Heart left ventricle (tissue), 13 donors: ENCODE data around the gene SYCP2L.

Experiments used
- POLR2A ChIP-seq, 2 donors: fragments of 450-650 bp; IDR thresholded peaks; one replicate each; pipeline ENCODE4 v1.6.1; 2017; ENCODE audit warnings: antibody characterized with exemption in 2 of 2, mild to moderate bottlenecking in 2 of 2, moderate library complexity in 2 of 2
- TF ChIP-seq, protein P1 (sequence below), 12 donors: fragments of 200-600 bp; sonication (generic) in 4 of 12; IDR thresholded peaks; one replicate each; pipeline versions ENCODE4 v1.5.0 to v1.8.0; 2018 to 2022; ENCODE audit warnings: antibody characterized with exemption in 12 of 12, mild to moderate bottlenecking in 5 of 12
- donor health status: ischemic (EF 13 %, LVEDD 7.1; RV severe dilation, severe dysfunction).
- donor health status: DM: no; HTN: yes; CAD: no.
- donor health status: DM: no; HTN: no; CAD: no.
- donor health status: ischemic (EF 25% LVEDD 6.9; RV normal size, moderate dysfunction).
- donor health status: ischemic (EF 25% LVEDD 5.7; RV mildly dilated, moderate dysfunction).
- donor health status: ischemic (EF 35%, LVEDD 5.7; RV mildly dilated, moderate dysfunction).
- donor health status: nonischemic (EF 11% LVEDD 7.7; RV severe dilation, severe dysfunction).
- donor health status: DM: yes; HTN: yes; CAD: no.
- donor health status: PGD.
- donor health status: ischemic (EF 29% LVEDD 5.4; RV normal size, mild dysfunction).
- donor health status: nonischemic (EF 23%, LVEDD 6.1; RV moderate dilation, normal function).

DNA sequence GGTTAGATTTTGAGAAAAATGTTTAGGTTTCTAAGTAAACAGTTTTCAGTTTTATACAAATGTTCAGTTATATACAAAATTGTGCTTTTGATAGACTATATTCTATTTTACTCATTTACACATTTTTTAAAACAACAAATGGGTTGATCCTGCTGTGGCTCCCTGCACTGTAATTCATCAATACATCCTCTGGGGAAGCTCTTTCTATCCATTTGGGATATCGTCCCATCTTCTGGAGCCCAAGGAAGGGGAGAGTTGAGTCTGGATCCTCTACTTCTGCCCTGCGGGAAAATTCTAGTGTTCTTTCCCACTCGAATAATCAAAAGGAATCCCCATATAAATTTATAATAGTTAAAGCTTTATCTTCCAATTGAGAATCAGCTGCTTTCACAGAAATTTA is 75.0 kb downstream of the SYCP2L start:
- TF ChIP-seq, protein P1, sequence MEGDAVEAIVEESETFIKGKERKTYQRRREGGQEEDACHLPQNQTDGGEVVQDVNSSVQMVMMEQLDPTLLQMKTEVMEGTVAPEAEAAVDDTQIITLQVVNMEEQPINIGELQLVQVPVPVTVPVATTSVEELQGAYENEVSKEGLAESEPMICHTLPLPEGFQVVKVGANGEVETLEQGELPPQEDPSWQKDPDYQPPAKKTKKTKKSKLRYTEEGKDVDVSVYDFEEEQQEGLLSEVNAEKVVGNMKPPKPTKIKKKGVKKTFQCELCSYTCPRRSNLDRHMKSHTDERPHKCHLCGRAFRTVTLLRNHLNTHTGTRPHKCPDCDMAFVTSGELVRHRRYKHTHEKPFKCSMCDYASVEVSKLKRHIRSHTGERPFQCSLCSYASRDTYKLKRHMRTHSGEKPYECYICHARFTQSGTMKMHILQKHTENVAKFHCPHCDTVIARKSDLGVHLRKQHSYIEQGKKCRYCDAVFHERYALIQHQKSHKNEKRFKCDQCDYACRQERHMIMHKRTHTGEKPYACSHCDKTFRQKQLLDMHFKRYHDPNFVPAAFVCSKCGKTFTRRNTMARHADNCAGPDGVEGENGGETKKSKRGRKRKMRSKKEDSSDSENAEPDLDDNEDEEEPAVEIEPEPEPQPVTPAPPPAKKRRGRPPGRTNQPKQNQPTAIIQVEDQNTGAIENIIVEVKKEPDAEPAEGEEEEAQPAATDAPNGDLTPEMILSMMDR (IDR thresholded peaks at IDR 0.05): no peak
- TF ChIP-seq POLR2A (IDR thresholded peaks at IDR 0.05): no peak
